Small intestine (tissue), 7 donors: ENCODE measurements around the gene SPATA13. TPM values are rescaled to one million over a fixed set of nuclear protein-coding genes. Genes with fewer than 3 reads are reported as not detected.

Source experiments
- DNase-seq, 2 donors: peaks; one replicate each; pipeline versions ENCODE4 v3.0.0 to v3.0.0-alpha.2; 2013
- FAIRE-seq: peaks from 2 replicates; lab custom pipeline; 2012; peaks lifted over from hg19 to GRCh38; lab: Jason Lieb, UNC
- H3K27ac ChIP-seq, 3 donors: one replicate each; pipeline ENCODE4 v1.5.1; 2013; ENCODE audit warnings: low read length in 2 of 3, mild to moderate bottlenecking in 2 of 3, control low read depth in 1 of 3, inconsistent platforms in 1 of 3, low read depth in 1 of 3, moderate library complexity in 1 of 3
- H3K27me3 ChIP-seq, 3 donors: one replicate each; pipeline ENCODE4 v1.6.1; 2013; ENCODE audit warnings: low read length in 3 of 3, inconsistent platforms in 1 of 3; ENCODE audit not compliant: control insufficient read depth in 3 of 3, insufficient read depth in 3 of 3
- H3K36me3 ChIP-seq, 3 donors: one replicate each; pipeline ENCODE4 v1.6.1; 2013; ENCODE audit warnings: low read length in 3 of 3, inconsistent platforms in 1 of 3, low read depth in 1 of 3, mild to moderate bottlenecking in 1 of 3, moderate library complexity in 1 of 3; ENCODE audit not compliant: control insufficient read depth in 3 of 3, insufficient read depth in 2 of 3
- H3K4me1 ChIP-seq, 3 donors: one replicate each; pipeline ENCODE4 v1.6.1; 2013; ENCODE audit warnings: low read length in 2 of 3, inconsistent platforms in 1 of 3, low read depth in 1 of 3, mild to moderate bottlenecking in 1 of 3, moderate library complexity in 1 of 3; ENCODE audit not compliant: control insufficient read depth in 3 of 3, insufficient read depth in 2 of 3
- H3K4me3 ChIP-seq, 3 donors: one replicate each; pipeline ENCODE4 v1.5.1; 2013; ENCODE audit warnings: low read length in 3 of 3, control low read depth in 1 of 3, inconsistent platforms in 1 of 3, low read depth in 1 of 3, mild to moderate bottlenecking in 1 of 3, moderate library complexity in 1 of 3
- H3K9me3 ChIP-seq, 2 donors: one replicate each; pipeline ENCODE4 v1.6.1; 2013; ENCODE audit warnings: low read depth in 1 of 2, low read length in 1 of 2; ENCODE audit not compliant: control insufficient read depth in 2 of 2, insufficient read depth in 1 of 2
- WGBS, 3 donors: extraction: QIAGEN DNeasy Blood & Tissue Kit; methylation state at CpG; one replicate each; pipeline ENCODE4 v1.1.7; 2013; 5-methylcytosine and 5-hydroxymethylcytosine counted together
- polyA plus RNA-seq, 4 donors: library from polyadenylated mRNA; stranded (reverse) in 3 of 4; unstranded in 1 of 4; fragments of 200-250 nt in 3 of 4; fragments of 120-200 nt in 1 of 4; gene quantifications; one replicate each; pipeline versions ENCODE4 v1.2.1 to v1.2.3, GENCODE V29; 2013
- donor health status: healthy with polysubstance abuse.
- donor health status: control.
- donor health status: control.
- donor health status: Bipolar disorder and iron deficiency.
- donor health status: healthy.

Gene SPATA13
- polyA plus RNA-seq, 4 donors, result 10.0 to 57.0 (median 15.0) TPM

GRCh38 chr13:24271601-24272451, 111.3 kb downstream of the SPATA13 start:
- FAIRE-seq (no peak), DNase-seq (peak; percentile 72 to 74)
- Histone ChIP-seq H3K27me3 (no peaks in the 10 kb centered on the region), H3K9me3 (no peaks in the 10 kb centered on the region), H3K27ac (peak overlapping the region; percentile 88 to 97 (median 95)), H3K4me3 (peak overlapping the region in 2 of 3 donors; percentile 36 to 47), H3K36me3 (peaks cover 0 to 8% (median 0%) of the 10 kb centered on the region in 3 donors), H3K4me1 (peaks cover 6 to 23% (median 18%) of the 10 kb centered on the region in 3 donors)
- 1 to 11% (median 3%) methylated on average over 25 of the region's 25 CpGs for WGBS, 3 donors

- Histone ChIP-seq H3K4me3 (peak overlapping the region in 2 of 3 donors; percentile 36 to 47), H3K36me3 (peaks cover 0 to 8% (median 0%) of the 10 kb centered on the region in 3 donors), H3K27me3 (no peaks in the 10 kb centered on the region), H3K27ac (peak overlapping the region; percentile 88 to 97 (median 95)), H3K4me1 (peaks cover 3 to 23% (median 18%) of the 10 kb centered on the region in 3 donors), H3K9me3 (no peaks in the 10 kb centered on the region)
- whole genome bisulfite sequencing, 3 donors, result 34 to 61% (median 45%) methylated on average over 18 of the region's 18 CpGs
- no peak for FAIRE-seq
- DNase-seq, result peak; percentile 19 to 33
Observed at GRCh38 chr13:24272452-24273161, 112.1 kb downstream of the SPATA13 start.

- Histone ChIP-seq H3K27me3 (no peaks in the 10 kb centered on the region), H3K4me1 (peaks cover 3 to 23% (median 14%) of the 10 kb centered on the region in 3 donors), H3K36me3 (peaks cover 0 to 8% (median 0%) of the 10 kb centered on the region in 3 donors), H3K27ac (peak overlapping the region in 1 of 3 donors; percentile 77), H3K9me3 (no peaks in the 10 kb centered on the region), H3K4me3 (no peak overlapping the region)
- FAIRE-seq (no peak), DNase-seq (no peak)
- WGBS, 3 donors, result 90 to 97% (median 93%) methylated on average over 7 of the region's 7 CpGs
Observed at GRCh38 chr13:24273926-24274325, 113.4 kb downstream of the SPATA13 start.

- Histone ChIP-seq H3K27ac (peak overlapping the region in 2 of 3 donors; percentile 22 to 77), H3K27me3 (no peaks in the 10 kb centered on the region), H3K36me3 (peaks cover 0 to 8% (median 0%) of the 10 kb centered on the region in 3 donors), H3K4me3 (no peak overlapping the region), H3K4me1 (peaks cover 3 to 23% (median 14%) of the 10 kb centered on the region in 3 donors), H3K9me3 (no peaks in the 10 kb centered on the region)
- no peak for FAIRE-seq
- WGBS, 3 donors, result 43 to 85% (median 44%) methylated on average over 6 of the region's 6 CpGs
- DNase-seq, result peak in 1 of 2 donors; percentile 29
Observed at GRCh38 chr13:24274452-24275021, 114.0 kb downstream of the SPATA13 start.

GRCh38 chr13:24275041-24275440, 114.5 kb downstream of the SPATA13 start:
- FAIRE-seq (no peak), DNase-seq (no peak)
- H3K27me3 ChIP-seq, result no peaks in the 10 kb centered on the region
- H3K27ac ChIP-seq, result peak overlapping the region in 2 of 3 donors; percentile 22 to 77
- H3K36me3 ChIP-seq, result peaks cover 0 to 11% (median 0%) of the 10 kb centered on the region in 3 donors
- H3K4me1 ChIP-seq, result peaks cover 3 to 23% (median 14%) of the 10 kb centered on the region in 3 donors
- H3K9me3 ChIP-seq, result no peaks in the 10 kb centered on the region
- H3K4me3 ChIP-seq, result no peak overlapping the region

- no peaks in the 10 kb centered on the region for H3K27me3 ChIP-seq
- no peaks in the 10 kb centered on the region for H3K9me3 ChIP-seq
- DNase-seq (no peak), FAIRE-seq (no peak)
- H3K27ac ChIP-seq, result no peak overlapping the region
- H3K4me1 ChIP-seq, result peaks cover 3 to 12% (median 11%) of the 10 kb centered on the region in 3 donors
- peaks cover 0 to 20% (median 0%) of the 10 kb centered on the region in 3 donors for H3K36me3 ChIP-seq
- H3K4me3 ChIP-seq, result no peak overlapping the region
- 58 to 75% (median 74%) methylated on average over 2 of the region's 2 CpGs for WGBS, 3 donors
Observed at GRCh38 chr13:24276306-24276705, 115.8 kb downstream of the SPATA13 start.

GRCh38 chr13:24276861-24277260, 116.3 kb downstream of the SPATA13 start:
- peaks cover 3 to 12% (median 11%) of the 10 kb centered on the region in 3 donors for H3K4me1 ChIP-seq
- H3K4me3 ChIP-seq, result no peak overlapping the region
- H3K9me3 ChIP-seq, result no peaks in the 10 kb centered on the region
- no peaks in the 10 kb centered on the region for H3K27me3 ChIP-seq
- H3K27ac ChIP-seq, result no peak overlapping the region
- WGBS, 3 donors, result 89 to 96% (median 91%) methylated on average over 13 of the region's 13 CpGs
- DNase-seq, result no peak
- H3K36me3 ChIP-seq, result peaks cover 0 to 24% (median 0%) of the 10 kb centered on the region in 3 donors
- no peak for FAIRE-seq

GRCh38 chr13:24277761-24278160, 117.2 kb downstream of the SPATA13 start:
- Histone ChIP-seq H3K4me3 (no peak overlapping the region), H3K27me3 (no peaks in the 10 kb centered on the region), H3K9me3 (no peaks in the 10 kb centered on the region), H3K36me3 (peaks cover 0 to 31% (median 0%) of the 10 kb centered on the region in 3 donors), H3K4me1 (peaks cover 0 to 4% (median 3%) of the 10 kb centered on the region in 3 donors), H3K27ac (no peak overlapping the region)
- DNase-seq, result no peak
- no peak for FAIRE-seq
- 85 to 86% (median 86%) methylated on average over 6 of the region's 6 CpGs for WGBS, 3 donors
